Mammary microvascular endothelial cell (primary cell): ENCODE data around the gene PUDP. TPM values are rescaled to one million over a fixed set of nuclear protein-coding genes. Genes with fewer than 3 reads are reported as not detected.

Experiments used
- total RNA-seq: library from RNA; depleted of rRNA; stranded (reverse); fragments of >200 nt; gene quantifications from 2 replicates; pipeline ENCODE4 v1.2.3, GENCODE V29; 2015

The PUDP gene
- total RNA-seq = 27.0 and 28.7 TPM in 2 replicates

GRCh38 chrX:7147978-7148854 lies at the start of gene PUDP:
PUDP (minus strand) TSS chrX:7148153; CDS start chrX:7148113, 40 bp downstream.

GRCh38 chrX:7147413-7147977 lies 458 bp downstream of the PUDP start, which contains the start of gene STS:
STS (plus strand) TSS chrX:7147712; CDS start chrX:7253200, 105,488 bp downstream.

Other genes with a start within 250 kb of the PUDP start
- gene STS, start 441 bp downstream of the PUDP start, total RNA-seq = 7.1 and 9.4 TPM in 2 replicates